Prostate gland (tissue), 2 donors: ENCODE measurements around the gene SYNC. TPM values are rescaled to one million over a fixed set of nuclear protein-coding genes. Genes with fewer than 3 reads are reported as not detected.
A peak's percentile ranks its signal among the peaks of the same experiment; 100 is the strongest.

Experiments used
- DNase-seq: peaks from one replicate; pipeline ENCODE4 v3.0.0-alpha.2; 2019; ENCODE audit warnings: low spot score
- H3K27ac ChIP-seq, 2 donors: fragments of 200-600 bp; sonication (generic); 2 replicates each; pipeline ENCODE4 v1.5.1; 2017 to 2019
- H3K27me3 ChIP-seq: fragments of 200-600 bp; sonication (generic); replicated peaks from 2 replicates; pipeline ENCODE4 v1.5.1; 2019; ENCODE audit not compliant: insufficient read depth
- H3K36me3 ChIP-seq, 2 donors: fragments of 200-600 bp; sonication (generic); 1 replicate in 1 of 2; 2 replicates in 1 of 2; pipeline versions ENCODE4 v1.5.1 to v1.8.1; 2017 to 2019
- H3K4me1 ChIP-seq: fragments of 200-600 bp; sonication (generic); replicated peaks from 2 replicates; pipeline ENCODE4 v1.5.1; 2019
- H3K4me3 ChIP-seq, 2 donors: fragments of 200-600 bp; sonication (generic); 2 replicates each; pipeline ENCODE4 v1.5.1; 2017 to 2019
- H3K9me3 ChIP-seq: fragments of 200-600 bp; sonication (generic); 2 replicates; pipeline ENCODE4 v1.5.1; 2017
- POLR2A ChIP-seq: fragments of 450-650 bp; IDR thresholded peaks from one replicate; pipeline ENCODE4 v1.6.1; 2016; ENCODE audit warnings: antibody characterized with exemption, mild to moderate bottlenecking
- POLR2AphosphoS5 ChIP-seq: sonication (generic); formaldehyde crosslinking; IDR thresholded peaks from one replicate; pipeline ENCODE4 v1.6.1; 2017; ENCODE audit warnings: antibody characterized with exemption
- WGBS: methylation state at CpG from one replicate; pipeline ENCODE4 v1.1.5; 2018; 5-methylcytosine and 5-hydroxymethylcytosine counted together
- intact Hi-C: fragments of 100-400 bp; cut with DNase I; formaldehyde crosslinking; loops from one replicate; pipeline ENCODE4 v1.14.2; 2022
- total RNA-seq, 2 donors: library from RNA; depleted of rRNA; stranded (reverse); fragments of >200 nt; gene quantifications; one replicate each; pipeline ENCODE4 v1.1.0, GENCODE V29; 2016
- TF ChIP-seq, protein P1 (sequence below), 4 experiments: fragments of 200-600 bp in 2 of 4; fragments of 450-650 bp in 2 of 4; sonication (generic) in 2 of 4; IDR thresholded peaks; 1 replicate in 3 of 4; 2 replicates in 1 of 4; pipeline ENCODE4 v1.5.1; 2016 to 2019; ENCODE audit warnings: antibody characterized with exemption in 4 of 4, mild to moderate bottlenecking in 2 of 4, moderate library complexity in 2 of 4

The SYNC gene
- total RNA-seq, 2 donors from 2014 or later = 7.9 to 18.2 TPM

DNA sequence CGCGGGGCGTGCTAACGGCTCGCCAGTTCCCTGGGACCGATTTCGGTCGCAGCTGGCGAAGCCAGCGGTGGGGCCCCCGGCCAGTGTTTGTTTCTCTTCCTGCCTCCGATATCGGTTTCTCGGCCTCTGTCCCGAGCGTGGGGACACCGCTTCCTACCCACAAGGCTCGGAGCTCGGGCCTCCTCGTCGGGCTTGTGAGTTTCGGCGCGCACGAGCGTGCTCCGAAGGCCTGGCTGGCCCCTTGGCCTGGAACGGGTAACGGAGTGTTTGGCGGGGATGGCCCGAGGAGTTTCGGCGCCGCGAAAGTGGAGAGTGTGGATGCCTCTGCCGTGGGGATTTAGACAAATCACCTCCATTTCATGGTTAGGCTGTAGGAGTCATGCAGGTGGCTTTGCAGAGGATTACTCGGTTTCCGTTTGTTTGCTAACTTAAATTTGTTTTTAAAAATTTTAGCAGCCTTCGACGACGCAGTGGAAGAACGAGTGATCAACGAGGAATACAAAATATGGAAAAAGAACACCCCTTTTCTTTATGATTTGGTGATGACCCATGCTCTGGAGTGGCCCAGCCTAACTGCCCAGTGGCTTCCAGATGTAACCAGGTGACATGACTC lies 51.0 kb downstream of the SYNC start:
- intact Hi-C loops = loop anchor here (2.0 kb wide), 1 partner anchor 51 kb away; the partner anchor contains the start of gene SYNC
- H3K36me3 ChIP-seq = no peaks in the 10 kb centered on the region
- peak overlapping the region; percentile 100 for H3K27ac ChIP-seq
- peaks cover 9% of the 10 kb centered on the region for H3K4me1 ChIP-seq
- peak overlapping the region; percentile 87 for H3K4me3 ChIP-seq
- TF ChIP-seq POLR2A (no peak), POLR2AphosphoS5 (no peak)
- TF ChIP-seq, protein P1, sequence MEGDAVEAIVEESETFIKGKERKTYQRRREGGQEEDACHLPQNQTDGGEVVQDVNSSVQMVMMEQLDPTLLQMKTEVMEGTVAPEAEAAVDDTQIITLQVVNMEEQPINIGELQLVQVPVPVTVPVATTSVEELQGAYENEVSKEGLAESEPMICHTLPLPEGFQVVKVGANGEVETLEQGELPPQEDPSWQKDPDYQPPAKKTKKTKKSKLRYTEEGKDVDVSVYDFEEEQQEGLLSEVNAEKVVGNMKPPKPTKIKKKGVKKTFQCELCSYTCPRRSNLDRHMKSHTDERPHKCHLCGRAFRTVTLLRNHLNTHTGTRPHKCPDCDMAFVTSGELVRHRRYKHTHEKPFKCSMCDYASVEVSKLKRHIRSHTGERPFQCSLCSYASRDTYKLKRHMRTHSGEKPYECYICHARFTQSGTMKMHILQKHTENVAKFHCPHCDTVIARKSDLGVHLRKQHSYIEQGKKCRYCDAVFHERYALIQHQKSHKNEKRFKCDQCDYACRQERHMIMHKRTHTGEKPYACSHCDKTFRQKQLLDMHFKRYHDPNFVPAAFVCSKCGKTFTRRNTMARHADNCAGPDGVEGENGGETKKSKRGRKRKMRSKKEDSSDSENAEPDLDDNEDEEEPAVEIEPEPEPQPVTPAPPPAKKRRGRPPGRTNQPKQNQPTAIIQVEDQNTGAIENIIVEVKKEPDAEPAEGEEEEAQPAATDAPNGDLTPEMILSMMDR (IDR thresholded peaks at IDR 0.05) = no peak
- no peaks in the 10 kb centered on the region for H3K27me3 ChIP-seq
- DNase-seq = no peak
- under 1% methylated on average over 43 of the region's 43 CpGs for WGBS
- H3K9me3 ChIP-seq = no peaks in the 10 kb centered on the region

GRCh38 chr1:32650752-32651460 lies 51.7 kb downstream of the SYNC start, which contains the start of gene RBBP4:
TSS of gene RBBP4 (plus strand) at chr1:32651208. CDS start at chr1:32651307, 99 bp downstream.
- peaks cover 9% of the 10 kb centered on the region for H3K4me1 ChIP-seq
- H3K4me3 ChIP-seq = peak within 1 kb of the TSS; percentile 87
- no peaks in the 10 kb centered on the region for H3K36me3 ChIP-seq
- H3K27me3 ChIP-seq = no peaks in the 10 kb centered on the region
- intact Hi-C loops = loop anchor here (2.0 kb wide), 1 partner anchor 52 kb away; the partner anchor contains the start of gene SYNC
- H3K9me3 ChIP-seq = no peaks in the 10 kb centered on the region
- TF ChIP-seq, protein P1 (IDR thresholded peaks at IDR 0.05) = peak in 2 of 4 experiments; percentile 3 to 14
- peak; percentile 92 for TF ChIP-seq POLR2AphosphoS5
- TF ChIP-seq POLR2A = peak; percentile 84
- DNase-seq = peak; percentile 98
- WGBS = under 1% methylated on average over 44 of the region's 67 CpGs
- peak within 1 kb of the TSS; percentile 100 for H3K27ac ChIP-seq

DNA sequence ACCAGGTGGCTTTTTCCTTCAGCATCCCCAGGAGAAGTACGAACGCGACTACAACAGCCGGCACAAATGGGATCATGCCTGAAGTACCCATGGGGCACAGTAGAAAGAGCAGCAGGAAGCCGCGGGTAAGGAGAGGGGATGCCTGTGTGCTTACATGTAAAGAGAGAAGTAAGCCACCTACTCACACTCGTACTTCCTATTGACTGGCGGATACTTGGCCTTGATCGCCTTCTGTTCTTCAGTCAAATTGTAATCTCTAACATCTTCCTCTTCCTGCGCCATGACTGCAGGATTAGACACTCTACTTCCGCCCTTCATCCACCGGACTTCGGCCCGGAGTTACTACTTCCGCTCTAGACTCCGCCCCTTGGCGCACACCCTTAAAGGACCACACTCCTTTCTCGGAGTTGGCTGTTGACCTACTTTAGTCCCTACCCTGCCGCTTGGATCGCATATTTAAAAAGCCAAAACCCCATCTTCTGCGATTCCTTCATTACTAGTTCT lies 52.3 kb downstream of the SYNC start, which contains the start of gene ZBTB8OS:
Gene ZBTB8OS (minus strand): TSS at position 303 of the 504 bp plus-strand sequence. CDS start 21 bp downstream, at position 282.
- 0% methylated on average over 21 of the region's 21 CpGs for WGBS
- Histone ChIP-seq H3K4me3 (peak within 1 kb of the TSS; percentile 87), H3K27ac (peak within 1 kb of the TSS; percentile 100), H3K9me3 (no peaks in the 10 kb centered on the region), H3K36me3 (no peaks in the 10 kb centered on the region), H3K4me1 (peaks cover 9% of the 10 kb centered on the region), H3K27me3 (no peaks in the 10 kb centered on the region)
- intact Hi-C loops = loop anchor here (2.0 kb wide), 1 partner anchor 53 kb away; the partner anchor contains the start of gene SYNC
- TF ChIP-seq POLR2AphosphoS5 (peak; percentile 77), POLR2A (peak; percentile 36)
- TF ChIP-seq, protein P1 (IDR thresholded peaks at IDR 0.05) = no peak
- peak; percentile 90 for DNase-seq

- H3K36me3 ChIP-seq = no peaks in the 10 kb centered on the region
- TF ChIP-seq POLR2A (no peak), POLR2AphosphoS5 (no peak)
- TF ChIP-seq, protein P1 (IDR thresholded peaks at IDR 0.05) = no peak
- no peak overlapping the region for H3K4me3 ChIP-seq
- 86% methylated on average over 6 of the region's 6 CpGs for WGBS
- peaks cover 3% of the 10 kb centered on the region for H3K4me1 ChIP-seq
- H3K27ac ChIP-seq = no peak overlapping the region
- H3K9me3 ChIP-seq = no peaks in the 10 kb centered on the region
- intact Hi-C loops = no loop called here
- DNase-seq = no peak
- no peaks in the 10 kb centered on the region for H3K27me3 ChIP-seq
Observed at GRCh38 chr1:32647308-32648134, 55.0 kb downstream of the SYNC start.
